ENCODE measurements around the gene SRD5A3. TPM values are rescaled to one million over a fixed set of nuclear protein-coding genes. Genes with fewer than 3 reads are reported as not detected.

SRD5A3 gene
- total RNA-seq, 4 donors from 2014 or later = 3.0 to 7.9 (median 5.2) TPM

DNA sequence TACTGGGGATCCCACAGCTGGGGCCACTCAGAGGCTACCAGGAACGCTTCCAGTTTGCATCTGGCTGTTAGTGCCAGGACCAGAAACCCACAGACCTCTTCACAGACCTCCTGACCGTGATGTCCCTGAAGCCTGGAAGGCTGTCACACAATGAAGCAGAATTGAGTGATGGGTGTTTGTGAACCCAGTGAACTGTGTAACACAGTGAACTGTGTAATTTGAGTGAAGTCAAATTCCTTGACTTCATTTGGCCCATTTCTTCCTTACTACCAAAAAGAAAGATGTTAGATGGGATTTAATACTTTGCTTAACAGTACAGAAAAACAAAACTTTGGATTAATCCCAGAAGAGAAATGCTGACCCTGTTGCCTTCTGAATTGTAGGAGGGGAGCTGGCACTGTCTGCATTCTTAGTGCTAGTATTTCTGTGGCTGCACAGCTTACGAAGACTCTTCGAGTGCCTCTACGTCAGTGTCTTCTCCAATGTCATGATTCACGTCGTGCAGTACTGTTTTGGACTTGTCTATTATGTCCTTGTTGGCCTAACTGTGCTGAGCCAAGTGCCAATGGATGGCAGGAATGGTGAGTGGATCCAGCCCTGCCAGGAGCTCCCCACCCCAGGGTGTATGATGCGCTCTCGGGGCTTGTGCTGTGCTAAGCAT is 17.8 kb downstream of the SRD5A3 start:
- WGBS = 97% methylated on average over 9 of the region's 9 CpGs
- no peaks in the 10 kb centered on the region for H3K9me3 ChIP-seq
- intact Hi-C loops (cut with DNase I) = no loop called here
- no peak for DNase-seq (ENCODE audit: extremely low spot score)
- H3K4me3 ChIP-seq = no peak overlapping the region
- H3K27ac ChIP-seq (replicated peaks in 1 of 4) = no peak overlapping the region
- peaks cover 0 to 20% (median 5%) of the 10 kb centered on the region in 4 donors for H3K36me3 ChIP-seq
- no peaks in the 10 kb centered on the region for H3K27me3 ChIP-seq
- H3K4me1 ChIP-seq = peaks cover 9 to 20% (median 15%) of the 10 kb centered on the region in 4 donors
- TF ChIP-seq, protein P1, sequence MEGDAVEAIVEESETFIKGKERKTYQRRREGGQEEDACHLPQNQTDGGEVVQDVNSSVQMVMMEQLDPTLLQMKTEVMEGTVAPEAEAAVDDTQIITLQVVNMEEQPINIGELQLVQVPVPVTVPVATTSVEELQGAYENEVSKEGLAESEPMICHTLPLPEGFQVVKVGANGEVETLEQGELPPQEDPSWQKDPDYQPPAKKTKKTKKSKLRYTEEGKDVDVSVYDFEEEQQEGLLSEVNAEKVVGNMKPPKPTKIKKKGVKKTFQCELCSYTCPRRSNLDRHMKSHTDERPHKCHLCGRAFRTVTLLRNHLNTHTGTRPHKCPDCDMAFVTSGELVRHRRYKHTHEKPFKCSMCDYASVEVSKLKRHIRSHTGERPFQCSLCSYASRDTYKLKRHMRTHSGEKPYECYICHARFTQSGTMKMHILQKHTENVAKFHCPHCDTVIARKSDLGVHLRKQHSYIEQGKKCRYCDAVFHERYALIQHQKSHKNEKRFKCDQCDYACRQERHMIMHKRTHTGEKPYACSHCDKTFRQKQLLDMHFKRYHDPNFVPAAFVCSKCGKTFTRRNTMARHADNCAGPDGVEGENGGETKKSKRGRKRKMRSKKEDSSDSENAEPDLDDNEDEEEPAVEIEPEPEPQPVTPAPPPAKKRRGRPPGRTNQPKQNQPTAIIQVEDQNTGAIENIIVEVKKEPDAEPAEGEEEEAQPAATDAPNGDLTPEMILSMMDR (IDR thresholded peaks at IDR 0.05) = no peak
- TF ChIP-seq EP300 (IDR thresholded peaks at IDR 0.05) (no peak), POLR2A (IDR thresholded peaks at IDR 0.05; ENCODE audit: low read depth) (no peak), POLR2AphosphoS5 (IDR thresholded peaks at IDR 0.05) (no peak)

GRCh38 chr4:55364691-55365344 is 18.8 kb downstream of the SRD5A3 start:
- no peaks in the 10 kb centered on the region for H3K9me3 ChIP-seq
- H3K36me3 ChIP-seq = peaks cover 0 to 27% (median 8%) of the 10 kb centered on the region in 4 donors
- no peak for DNase-seq (ENCODE audit: extremely low spot score)
- 83% methylated on average over 9 of the region's 9 CpGs for WGBS
- TF ChIP-seq EP300 (IDR thresholded peaks at IDR 0.05) (no peak), POLR2A (IDR thresholded peaks at IDR 0.05; ENCODE audit: low read depth) (no peak), POLR2AphosphoS5 (IDR thresholded peaks at IDR 0.05) (no peak)
- TF ChIP-seq, protein P1 (IDR thresholded peaks at IDR 0.05) = no peak
- no peak overlapping the region for H3K4me3 ChIP-seq
- intact Hi-C loops (cut with DNase I) = no loop called here
- H3K27me3 ChIP-seq = no peaks in the 10 kb centered on the region
- peaks cover 0 to 10% (median 5%) of the 10 kb centered on the region in 4 donors for H3K4me1 ChIP-seq
- H3K27ac ChIP-seq (replicated peaks in 1 of 4) = no peak overlapping the region

GRCh38 chr4:55365345-55365728 is 19.3 kb downstream of the SRD5A3 start:
- DNase-seq (ENCODE audit: extremely low spot score) = no peak
- Histone ChIP-seq H3K27ac (replicated peaks in 1 of 4) (no peak overlapping the region), H3K4me3 (no peak overlapping the region), H3K27me3 (no peaks in the 10 kb centered on the region), H3K4me1 (peaks cover 0 to 7% (median under 1%) of the 10 kb centered on the region in 4 donors), H3K9me3 (no peaks in the 10 kb centered on the region), H3K36me3 (peaks cover 0 to 32% (median 10%) of the 10 kb centered on the region in 4 donors)
- intact Hi-C loops (cut with DNase I) = no loop called here
- no peak for TF ChIP-seq POLR2AphosphoS5 (IDR thresholded peaks at IDR 0.05)
- TF ChIP-seq, protein P1 (IDR thresholded peaks at IDR 0.05) = no peak
- no peak for TF ChIP-seq POLR2A (IDR thresholded peaks at IDR 0.05; ENCODE audit: low read depth)
- TF ChIP-seq EP300 (IDR thresholded peaks at IDR 0.05) = no peak
- 92% methylated on average over 7 of the region's 7 CpGs for whole genome bisulfite sequencing

DNA sequence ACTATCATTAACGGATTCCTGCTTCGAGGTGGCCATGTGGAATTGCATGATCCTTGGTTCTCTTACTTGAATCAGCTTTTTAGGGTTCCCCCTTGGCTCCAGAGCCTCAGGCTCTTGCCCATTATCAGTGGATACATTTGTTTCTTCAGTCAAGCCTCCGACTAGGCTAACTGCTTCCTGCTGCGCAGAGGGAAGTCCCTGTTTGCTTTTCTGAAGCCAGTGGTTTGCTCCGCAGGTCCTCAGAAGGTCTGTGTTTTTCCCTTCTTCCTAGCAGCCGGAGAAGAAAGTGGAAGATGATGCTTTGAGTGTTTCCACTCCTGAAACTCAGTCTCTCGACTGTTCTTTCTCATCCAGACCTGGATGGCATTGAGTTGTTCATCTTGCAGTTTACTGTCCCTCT is 20.6 kb downstream of the SRD5A3 start:
- H3K27ac ChIP-seq (replicated peaks in 1 of 4) = peak overlapping the region in 1 of 4 donors; percentile 44
- no peak for DNase-seq (ENCODE audit: extremely low spot score)
- WGBS = 96% methylated on average over 7 of the region's 7 CpGs

More for the DNA sequence above, 20.6 kb downstream of the SRD5A3 start:
- intact Hi-C loops (cut with DNase I) = no loop called here
- no peaks in the 10 kb centered on the region for H3K27me3 ChIP-seq
- no peak overlapping the region for H3K4me3 ChIP-seq
- peaks cover 0 to 7% (median 0%) of the 10 kb centered on the region in 4 donors for H3K4me1 ChIP-seq
- no peaks in the 10 kb centered on the region for H3K9me3 ChIP-seq
- H3K36me3 ChIP-seq = peaks cover 0 to 34% (median 13%) of the 10 kb centered on the region in 4 donors
- TF ChIP-seq EP300 (IDR thresholded peaks at IDR 0.05) (no peak), POLR2A (IDR thresholded peaks at IDR 0.05; ENCODE audit: low read depth) (no peak), POLR2AphosphoS5 (IDR thresholded peaks at IDR 0.05) (no peak)
- TF ChIP-seq, protein P1 (IDR thresholded peaks at IDR 0.05) = no peak
